Raji (cell line): ENCODE measurements around the gene NCOA1.

Source experiments
- POLR2A ChIP-seq: IDR thresholded peaks from 2 replicates; pipeline ENCODE4 v1.6.1; 2011; ENCODE audit warnings: low read depth, low read length, control low read depth; ENCODE audit not compliant: insufficient read depth

NCOA1 gene

DNA sequence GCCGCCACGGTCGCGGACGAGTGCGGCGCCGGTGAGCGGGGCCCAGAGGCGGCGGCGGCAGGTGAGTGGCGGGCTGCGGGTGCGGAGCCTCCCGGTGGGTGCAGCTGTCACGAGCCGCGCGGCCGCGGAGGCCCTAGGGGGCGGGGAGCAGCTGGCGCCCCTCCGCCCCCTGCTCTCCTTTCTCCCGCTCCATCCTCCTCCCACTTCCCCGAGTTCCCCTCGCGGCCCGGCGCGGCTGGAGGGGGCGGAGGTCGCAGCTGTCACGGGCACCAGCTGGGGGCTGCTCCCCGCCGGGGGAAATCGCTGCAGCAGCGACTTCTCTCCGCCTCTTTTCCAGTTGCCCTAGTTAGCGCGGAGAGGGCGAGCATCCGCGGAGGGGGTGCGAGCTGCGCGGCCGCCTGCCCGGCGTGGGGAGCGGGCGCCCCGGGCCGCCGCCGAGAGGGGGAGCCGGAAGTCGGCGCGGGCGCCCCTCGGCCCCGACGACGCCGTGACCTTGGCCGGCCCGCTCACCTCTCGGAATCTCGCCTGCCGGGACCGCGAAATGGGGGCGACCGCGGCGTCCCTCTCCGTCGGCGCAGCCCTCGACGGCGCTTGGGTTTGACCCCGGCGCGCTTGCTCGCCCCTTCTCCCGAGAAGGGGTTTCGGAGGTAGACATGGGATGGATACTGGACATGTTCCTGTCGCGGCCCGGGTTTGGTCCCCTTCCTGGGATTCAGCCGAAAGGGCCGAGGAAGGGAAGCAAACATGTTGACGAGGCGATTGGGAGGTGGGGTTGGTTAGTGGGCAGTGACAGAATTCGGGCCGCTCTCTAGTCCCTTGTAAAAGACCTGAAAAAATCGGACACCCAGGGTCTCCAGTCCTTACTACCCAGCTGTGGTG lies 727 bp downstream of the NCOA1 start:
- TF ChIP-seq POLR2A, result no peak

DNA sequence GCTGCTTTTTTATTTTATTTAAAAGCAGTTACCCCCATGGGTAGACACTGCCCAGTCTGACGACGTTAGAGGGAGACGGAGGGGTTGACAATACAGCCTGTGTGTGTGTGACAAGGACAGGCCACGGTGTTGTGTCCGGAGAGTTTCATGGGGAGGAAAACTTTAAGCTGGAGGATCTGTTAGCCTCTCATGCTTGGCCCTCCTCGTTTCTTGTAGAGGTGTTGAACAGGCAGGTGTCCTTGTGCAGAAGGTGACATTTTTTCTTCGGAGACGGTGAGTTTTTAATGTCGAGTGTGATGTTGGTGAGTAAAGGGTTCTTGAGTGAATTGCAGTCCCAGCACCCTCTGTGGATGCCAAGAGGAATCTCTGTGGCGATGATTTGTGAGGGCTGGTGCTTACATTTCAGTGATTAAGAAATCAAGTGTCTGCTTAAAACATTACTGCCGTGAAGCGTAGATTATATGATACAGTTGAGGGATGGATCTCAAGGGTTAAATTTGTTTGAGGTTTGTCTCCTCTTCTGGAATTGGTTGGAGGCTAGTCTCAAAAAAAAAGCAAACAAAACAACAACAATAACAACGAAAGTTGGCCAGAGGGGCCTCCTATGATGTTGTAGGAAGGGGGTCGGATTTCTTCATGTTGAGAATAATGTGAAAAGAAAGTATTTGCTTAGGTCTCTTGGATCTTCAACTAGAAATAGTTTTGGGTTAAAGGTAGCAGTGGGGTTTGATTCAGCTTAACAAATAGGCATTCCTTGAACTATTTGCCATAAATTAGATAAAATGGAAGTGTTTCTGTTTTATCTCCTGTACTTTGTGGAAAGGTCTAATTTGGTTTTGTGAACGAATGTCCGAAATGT lies 1.6 kb downstream of the NCOA1 start:
- no peak for TF ChIP-seq POLR2A

DNA sequence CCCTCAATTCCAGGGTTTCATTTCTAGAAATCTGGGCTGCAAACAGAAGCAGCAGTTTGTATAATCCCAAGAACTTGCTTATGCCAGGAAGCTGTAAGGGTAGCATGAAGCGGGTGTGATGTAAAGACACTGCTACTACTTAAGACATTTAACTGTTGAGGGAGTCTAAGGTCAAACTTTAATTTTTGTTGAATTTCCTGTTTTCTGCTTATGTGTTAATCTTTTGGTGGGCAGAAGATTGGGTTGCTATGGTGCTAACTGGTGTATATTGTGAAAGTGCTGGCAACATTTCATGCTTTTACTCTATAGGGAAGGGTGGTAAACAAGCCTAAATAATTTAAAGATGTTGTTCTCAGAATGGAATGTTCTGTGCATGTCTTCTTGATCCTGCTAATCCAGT lies 2.7 kb downstream of the NCOA1 start:
- TF ChIP-seq POLR2A, result no peak

DNA sequence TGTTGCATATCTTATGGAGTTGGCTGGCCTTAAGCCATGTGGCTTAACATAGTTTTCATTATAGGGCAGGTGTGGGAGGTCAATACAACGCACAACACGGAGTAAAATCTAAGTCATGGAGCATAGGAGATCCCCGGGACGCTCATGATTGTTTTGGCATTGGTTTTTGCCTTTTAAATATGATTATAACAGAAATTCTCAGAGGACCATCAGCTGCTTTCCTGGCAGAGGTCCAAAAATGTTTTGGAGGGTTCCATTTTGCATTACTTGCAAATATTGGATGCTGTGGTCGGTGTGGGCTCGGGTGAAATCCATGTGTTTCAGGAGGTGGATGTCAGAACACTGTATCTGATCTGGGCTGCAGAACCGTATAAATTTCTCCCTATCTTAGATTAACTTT lies 3.4 kb downstream of the NCOA1 start:
- TF ChIP-seq POLR2A, result no peak

DNA sequence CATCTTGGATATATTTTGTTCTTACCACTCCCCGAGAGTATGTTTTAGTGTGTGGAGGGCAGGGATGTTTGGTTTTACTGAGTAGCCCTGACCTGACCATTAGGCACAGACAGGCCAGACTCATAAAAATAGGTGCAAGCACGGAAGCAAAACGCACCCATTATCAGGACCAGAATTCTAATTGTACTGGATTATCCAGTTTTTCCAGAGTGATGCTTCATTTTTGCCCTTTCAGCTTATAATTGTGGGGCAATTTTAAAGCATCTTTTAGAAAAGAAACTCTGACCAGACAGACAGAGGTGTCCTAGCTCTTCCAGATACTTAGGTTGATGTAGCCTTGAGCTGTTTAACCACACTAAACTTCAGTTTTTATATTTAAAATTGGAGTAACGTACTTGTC lies 4.4 kb downstream of the NCOA1 start:
- TF ChIP-seq POLR2A, result no peak

DNA sequence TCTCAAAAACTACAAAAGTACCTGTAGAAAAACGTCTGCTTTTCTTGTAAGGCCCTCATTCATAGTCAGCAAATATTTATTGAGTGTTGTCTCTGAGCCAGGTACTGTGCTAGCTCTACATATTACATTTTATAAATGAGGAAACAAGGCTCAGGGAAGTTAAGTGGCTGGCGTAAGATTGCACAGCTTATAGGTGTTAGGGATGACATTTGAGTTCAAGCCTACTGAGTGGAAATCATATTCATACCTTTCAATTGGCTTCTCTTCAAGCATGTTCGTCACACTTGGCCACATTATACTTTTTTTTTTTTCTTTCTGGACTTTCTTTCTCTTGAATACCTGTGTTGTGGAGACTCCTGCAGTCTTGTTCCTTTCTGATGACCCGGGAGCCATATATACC lies 5.9 kb downstream of the NCOA1 start:
- no peak for TF ChIP-seq POLR2A

DNA sequence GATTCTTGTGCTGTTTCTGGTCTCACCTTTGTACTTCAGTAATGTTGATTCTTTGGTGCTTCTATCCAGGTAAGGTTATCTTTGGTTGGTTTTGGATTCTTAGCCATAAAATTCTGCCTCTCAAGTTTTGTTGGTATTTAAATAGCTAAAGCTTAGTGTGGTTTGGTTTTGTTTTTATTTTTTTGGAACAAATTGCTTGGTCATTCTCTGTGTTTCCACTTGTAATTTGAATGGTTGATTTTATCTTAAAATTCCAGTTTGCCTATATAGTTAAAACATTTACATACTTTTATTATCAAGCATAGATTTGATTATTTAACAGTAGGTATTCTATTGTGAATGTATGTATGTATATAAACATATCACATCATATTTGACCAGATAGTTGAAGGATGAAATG lies 6.6 kb downstream of the NCOA1 start:
- TF ChIP-seq POLR2A, result no peak

DNA sequence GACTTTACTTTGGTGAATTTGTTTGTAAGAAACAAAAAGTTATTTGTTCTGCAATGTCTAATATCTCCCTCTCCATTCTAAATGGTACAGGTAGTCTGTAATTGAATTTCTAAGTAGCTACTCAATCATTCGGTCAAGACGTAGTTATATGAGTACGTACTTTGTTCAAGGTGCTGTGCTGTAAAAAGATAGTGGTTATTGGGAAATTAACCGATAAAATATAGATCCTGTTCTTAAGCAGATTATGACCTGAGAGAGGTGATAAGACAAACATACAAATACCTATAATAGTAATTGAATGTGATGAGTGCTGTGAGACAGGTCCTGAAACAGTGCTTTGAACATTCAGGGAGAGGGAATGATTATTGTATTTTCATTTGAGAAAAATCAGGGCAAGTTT lies 7.1 kb downstream of the NCOA1 start:
- no peak for TF ChIP-seq POLR2A

DNA sequence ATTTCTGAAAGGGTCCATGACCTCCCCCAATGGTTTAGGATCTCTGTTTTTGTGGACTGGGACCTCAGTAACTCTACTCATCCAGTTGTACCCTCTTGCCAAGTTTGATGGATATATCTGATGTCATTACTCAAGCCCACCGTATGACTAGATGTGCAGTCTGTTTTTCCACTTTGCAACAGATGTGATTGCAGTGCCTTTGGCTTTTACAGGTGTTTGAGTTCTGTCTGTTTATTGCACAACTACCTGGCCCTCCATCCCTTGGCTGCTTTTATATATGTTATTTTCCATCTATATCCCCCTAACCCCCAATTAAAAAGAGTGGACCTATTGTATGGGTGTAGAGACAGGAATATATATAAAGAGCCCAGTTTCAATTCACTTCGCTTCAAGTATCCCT lies 10.8 kb downstream of the NCOA1 start:
- TF ChIP-seq POLR2A, result no peak

DNA sequence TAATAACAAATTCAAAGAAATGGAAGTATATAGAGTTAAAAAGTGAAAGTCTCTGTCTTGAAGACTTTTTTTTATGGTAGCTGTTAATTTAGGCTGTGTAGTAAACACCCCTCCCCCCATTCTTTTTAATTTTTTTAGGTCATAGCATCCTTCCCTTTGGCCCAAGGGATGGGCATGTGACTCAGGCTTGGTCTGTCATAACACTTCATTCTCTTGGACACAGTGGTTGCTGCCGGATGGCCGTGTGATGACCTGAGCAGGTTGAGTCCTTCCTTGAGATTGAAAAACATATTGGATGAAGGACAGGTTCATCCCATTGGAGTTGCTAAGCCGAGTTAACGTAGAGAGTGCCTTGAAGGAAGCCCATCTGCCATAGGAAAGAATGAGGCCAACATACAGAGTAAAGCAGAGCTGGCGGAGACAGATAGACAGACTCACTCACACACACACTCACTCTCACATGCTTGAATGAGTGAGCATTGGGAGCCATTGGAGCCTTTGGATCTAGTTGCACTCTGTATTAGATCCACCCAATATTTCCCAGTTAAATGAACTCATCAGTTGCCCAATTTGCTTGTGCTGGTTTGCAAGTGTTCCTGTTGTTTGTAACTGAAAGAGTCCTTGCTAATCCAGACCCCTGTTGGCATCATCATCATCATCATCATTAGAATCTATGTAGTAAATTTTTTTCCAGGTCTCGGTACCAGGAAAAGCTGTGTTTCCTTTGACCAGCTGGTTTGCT lies 14.7 kb downstream of the NCOA1 start:
- TF ChIP-seq POLR2A, result no peak

DNA sequence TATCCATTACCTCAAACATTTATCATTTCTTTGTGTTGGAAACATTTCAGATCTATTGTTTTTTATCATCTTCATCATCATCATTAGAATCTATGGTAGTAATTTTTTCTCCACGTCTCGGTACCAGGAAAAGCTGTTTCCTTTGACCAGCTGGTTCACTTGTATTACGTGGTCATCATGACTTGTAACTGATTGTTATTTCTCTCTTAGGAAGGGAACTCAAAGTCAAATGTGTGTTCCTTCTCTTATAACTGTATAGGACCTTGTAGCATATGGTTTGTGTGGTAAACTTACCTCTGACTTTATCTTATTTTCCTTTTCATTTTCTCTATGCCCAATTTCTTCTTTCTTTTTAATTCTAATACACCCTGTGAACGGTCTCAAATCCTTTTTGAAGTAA lies 16.5 kb downstream of the NCOA1 start:
- no peak for TF ChIP-seq POLR2A

DNA sequence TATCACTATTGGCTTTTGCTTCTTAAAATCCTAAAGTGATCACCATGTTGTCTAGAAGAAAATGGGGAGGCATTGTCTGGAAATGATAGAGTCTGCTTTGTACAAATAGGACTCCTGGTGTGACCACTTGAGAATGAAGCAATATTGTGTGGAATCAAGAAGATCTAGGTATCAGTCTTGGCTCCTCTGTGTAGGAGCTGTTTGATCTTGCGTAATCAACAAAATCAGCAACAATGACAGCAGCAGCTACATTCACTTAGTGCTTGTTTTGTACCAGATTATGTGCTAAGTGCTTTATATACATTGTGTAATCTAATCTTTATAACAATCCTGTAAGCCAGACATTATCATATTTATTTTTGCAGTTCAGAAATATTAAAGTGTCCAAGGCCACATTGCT lies 17.8 kb downstream of the NCOA1 start:
- TF ChIP-seq POLR2A, result no peak

DNA sequence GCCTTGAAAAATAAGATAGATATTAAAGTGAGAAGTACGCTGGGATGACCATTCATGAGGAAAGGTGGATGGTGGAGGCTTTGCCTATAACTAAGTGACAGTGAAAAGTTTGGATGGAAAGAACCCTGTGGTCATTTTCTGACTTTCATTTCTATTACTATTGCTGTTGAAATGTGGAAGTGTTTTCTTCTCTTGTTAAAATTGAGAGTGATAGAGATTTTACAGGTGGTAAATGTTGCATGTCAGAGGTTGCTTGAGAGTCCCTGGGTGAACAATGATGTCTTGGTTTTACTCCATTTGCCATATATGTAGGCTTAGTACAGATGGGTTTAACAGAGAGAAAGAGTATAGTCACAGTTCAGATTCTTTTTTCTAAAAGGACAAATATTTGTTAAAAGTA lies 18.4 kb downstream of the NCOA1 start:
- no peak for TF ChIP-seq POLR2A

DNA sequence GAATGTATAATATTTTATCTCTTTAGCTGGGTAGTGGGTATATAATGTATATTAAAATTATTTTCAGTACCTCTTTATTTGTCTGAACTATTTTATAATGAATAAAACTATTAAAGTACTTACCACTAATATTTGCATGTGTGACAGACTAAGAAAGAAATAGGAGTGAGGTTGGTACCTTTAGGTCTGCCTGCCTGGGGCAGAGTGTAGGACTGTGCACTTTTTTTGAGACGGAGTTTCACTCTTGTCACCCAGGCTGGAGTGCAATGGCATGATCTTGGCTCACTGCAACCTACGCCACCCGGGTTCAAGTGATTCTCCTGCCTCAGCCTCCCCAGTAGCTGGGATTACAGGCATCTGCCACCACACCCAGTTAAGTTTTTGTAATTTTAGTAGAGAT lies 18.8 kb downstream of the NCOA1 start:
- TF ChIP-seq POLR2A, result no peak

DNA sequence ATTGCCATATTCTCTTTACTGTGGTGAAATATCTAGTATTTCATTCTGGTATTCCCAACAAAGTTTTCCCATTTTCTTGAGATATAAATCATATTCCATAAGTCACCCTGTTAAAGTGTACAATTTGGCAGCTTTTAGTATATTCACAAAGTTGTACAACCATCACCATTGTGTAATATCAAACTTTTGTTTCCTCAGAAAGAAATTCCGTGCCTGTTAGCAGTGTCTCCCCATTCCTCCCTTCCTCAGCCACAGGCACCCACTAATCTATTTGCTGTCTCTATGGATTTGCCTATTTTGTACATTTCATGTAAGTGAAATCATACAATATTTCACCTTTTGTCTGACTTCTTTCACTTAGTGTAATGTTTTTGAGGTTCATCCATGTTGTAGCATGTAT lies 19.7 kb downstream of the NCOA1 start:
- TF ChIP-seq POLR2A, result no peak
